ENCODE data around the gene SLC30A1.
"Not testable (repeated sequence)": the region's sequence is repeated elsewhere in the genome, so short reads cannot be mapped to it uniquely, and the experiment has no call there.

The SLC30A1 gene

GRCh38 chr1:211548321-211549091, 30.5 kb downstream of the SLC30A1 start:
- DNase-seq (ENCODE audit: low read depth): peak; percentile 11

DNA sequence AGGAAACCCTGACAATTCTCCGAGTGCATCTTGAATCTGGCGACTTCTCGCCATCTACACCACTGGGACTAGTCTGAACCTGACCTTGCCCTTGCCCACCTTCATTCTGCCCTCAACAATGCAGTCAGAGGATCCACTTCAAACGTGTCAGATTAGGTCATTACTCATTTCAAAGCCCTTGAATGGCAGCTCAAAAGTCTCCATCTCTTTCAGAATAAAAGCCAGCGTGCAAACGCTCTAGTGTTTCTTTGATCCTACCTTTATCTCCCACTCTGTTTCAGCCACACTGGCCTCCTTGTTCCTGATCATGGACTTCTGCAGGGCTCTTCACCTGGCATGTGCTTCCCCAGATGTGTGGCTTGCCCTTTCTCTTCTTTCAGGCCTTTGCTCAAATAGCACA, 31.3 kb downstream of the SLC30A1 start:
- DNase-seq (ENCODE audit: low read depth): no peak

DNA sequence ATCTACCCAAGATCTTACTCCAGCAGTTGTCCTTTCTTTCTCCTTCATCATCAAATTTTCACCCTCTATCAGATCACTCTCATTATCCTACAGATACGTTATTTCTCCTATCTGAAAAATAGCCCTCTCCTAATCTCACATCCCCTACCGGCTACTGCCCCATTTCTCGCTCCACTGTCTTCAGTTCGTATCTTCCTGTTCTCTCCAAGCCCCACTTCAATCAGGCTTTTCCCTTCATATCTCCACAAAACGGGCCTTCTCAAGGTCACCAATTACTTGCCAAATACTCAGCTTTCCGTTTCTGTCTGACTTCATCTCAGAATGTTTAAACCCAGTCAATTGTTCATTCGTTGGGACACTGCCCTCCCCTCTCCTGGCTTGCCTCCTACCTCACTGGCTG, 32.4 kb downstream of the SLC30A1 start:
- no peak for DNase-seq (ENCODE audit: low read depth)

- no peak for DNase-seq (ENCODE audit: low read depth)
Measured at GRCh38 chr1:211543025-211543424, 35.9 kb downstream of the SLC30A1 start.

- DNase-seq (ENCODE audit: low read depth): no peak
Measured at GRCh38 chr1:211541720-211542477, 37.1 kb downstream of the SLC30A1 start.

DNA sequence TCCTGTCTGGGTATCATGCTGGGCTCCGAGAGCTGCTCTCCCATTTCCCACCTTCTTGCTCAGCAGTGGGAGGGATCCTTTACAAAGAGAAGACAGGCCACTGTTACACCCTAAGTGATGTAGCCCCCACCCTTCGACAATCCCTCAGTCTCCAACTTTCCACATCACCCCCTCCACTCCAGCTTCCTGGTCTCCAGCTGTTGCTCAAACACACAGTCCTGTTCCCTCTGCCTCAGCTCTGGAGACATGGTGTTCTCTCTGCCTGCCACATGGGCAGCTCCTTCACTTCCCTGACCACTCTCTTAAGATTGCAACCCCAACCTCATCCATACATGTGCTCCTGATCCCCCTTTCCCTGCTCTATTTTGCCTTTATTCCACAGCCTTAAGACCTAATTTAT, 37.7 kb downstream of the SLC30A1 start:
- no peak for DNase-seq (ENCODE audit: low read depth)

- not testable (repeated sequence) for DNase-seq (ENCODE audit: low read depth)
Measured at GRCh38 chr1:211540824-211541223, 38.1 kb downstream of the SLC30A1 start.

DNA sequence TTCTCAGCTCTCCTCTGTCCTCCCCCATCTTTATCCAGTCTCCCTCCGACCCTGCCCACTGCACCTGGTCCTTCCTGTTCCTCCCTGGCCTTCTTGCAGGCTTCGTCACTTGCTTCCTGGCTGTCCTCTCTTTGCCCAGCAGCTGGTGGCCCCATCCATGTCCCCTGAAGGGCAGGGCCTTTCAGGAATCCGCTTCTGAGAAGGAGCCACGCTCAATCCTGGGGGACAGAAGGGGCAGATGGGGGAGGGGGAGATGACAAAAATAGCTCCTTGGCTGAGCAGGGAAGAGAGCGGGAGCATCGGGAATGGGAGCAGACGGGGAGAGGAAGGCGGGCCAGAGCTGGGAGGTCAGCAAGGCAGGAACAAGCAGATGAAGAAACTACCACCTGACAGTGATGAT, 40.7 kb downstream of the SLC30A1 start:
- DNase-seq (ENCODE audit: low read depth): no peak

GRCh38 chr1:211537253-211537652, 41.7 kb downstream of the SLC30A1 start:
- no peak for DNase-seq (ENCODE audit: low read depth)

DNA sequence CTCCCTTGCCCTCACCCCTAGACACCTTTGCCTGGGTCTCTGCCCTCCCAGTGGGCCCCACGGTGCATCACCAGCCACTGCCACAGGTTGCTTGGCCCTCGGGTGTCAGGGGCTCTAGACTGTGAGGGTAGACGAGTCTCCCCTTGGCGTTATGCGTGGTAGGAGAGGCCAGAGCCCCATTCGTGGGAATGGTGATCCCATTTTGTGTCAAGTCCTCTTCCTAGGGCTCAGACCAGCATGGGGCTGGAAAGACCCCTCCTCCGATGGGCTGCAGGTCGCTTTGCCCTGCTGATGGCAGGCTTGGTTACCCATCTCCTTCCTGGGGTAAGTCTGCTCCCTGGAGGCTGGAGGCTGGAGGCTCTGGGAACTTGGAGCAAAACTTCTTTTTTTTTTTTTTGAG, 42.4 kb downstream of the SLC30A1 start:
- DNase-seq (ENCODE audit: low read depth): no peak

- no peak for DNase-seq (ENCODE audit: low read depth)
Measured at GRCh38 chr1:211535346-211535745, 43.6 kb downstream of the SLC30A1 start.

GRCh38 chr1:211534545-211535291, 44.2 kb downstream of the SLC30A1 start:
- no peak for DNase-seq (ENCODE audit: low read depth)

DNA sequence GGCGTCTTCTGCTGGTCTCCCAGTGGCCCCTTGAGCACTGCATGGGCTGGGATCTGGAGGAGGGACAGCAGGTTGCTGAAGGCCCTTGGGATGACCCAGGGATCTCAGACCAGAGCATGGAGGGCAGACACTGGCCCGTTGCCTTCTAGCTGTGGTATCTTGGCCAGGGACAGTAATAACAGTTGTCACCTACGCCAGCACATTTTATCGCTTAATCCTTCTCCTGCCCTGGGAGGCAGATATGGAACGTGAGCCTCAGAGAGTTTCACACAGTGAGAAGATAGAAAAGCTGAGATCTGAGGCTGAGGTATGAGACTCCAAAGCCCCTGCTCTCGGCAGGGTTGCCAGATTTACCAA, 46.9 kb downstream of the SLC30A1 start:
- no peak for DNase-seq (ENCODE audit: low read depth)

GRCh38 chr1:211531194-211532087, 47.5 kb downstream of the SLC30A1 start:
- no peak for DNase-seq (ENCODE audit: low read depth)

DNA sequence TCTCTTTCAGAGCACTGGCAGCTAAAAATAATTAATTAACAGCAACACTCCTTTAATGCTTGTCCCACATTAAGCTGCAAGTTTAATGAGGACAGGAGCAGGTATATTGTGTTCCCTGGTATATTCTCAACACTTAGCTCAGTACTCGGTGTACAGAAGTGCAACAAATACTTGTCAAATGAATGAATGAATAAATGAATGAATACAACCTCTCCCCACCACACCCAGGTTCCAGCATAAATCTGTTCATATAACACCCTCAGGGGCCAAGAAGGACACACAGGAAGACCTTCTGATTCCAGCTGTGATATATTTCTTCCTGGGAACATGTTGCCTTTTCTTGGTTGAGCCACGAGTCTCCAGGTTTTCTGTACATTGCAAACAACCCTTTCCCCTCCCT, 48.9 kb downstream of the SLC30A1 start:
- DNase-seq (ENCODE audit: low read depth): no peak

GRCh38 chr1:211529453-211529852, 49.5 kb downstream of the SLC30A1 start:
- no peak for DNase-seq (ENCODE audit: low read depth)

DNA sequence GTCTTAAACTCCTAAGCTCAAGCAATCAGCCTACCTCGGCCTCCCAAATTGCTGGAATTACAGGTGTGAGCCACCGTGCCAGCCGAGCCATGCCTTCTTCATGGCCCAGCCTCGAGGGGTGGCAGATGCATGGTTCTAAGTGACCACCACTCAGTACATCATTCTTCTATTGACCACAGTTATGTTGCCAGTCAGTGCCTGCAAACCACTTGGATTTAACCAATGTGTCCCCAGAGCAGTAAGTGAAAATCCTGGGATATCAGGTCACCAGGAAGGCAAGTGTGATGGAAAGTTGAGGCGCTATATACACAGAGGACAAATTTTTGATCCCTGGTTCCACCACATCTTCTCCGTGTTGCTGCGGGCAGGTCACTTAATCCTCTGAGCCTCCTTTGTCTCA, 50.0 kb downstream of the SLC30A1 start:
- DNase-seq (ENCODE audit: low read depth): no peak

GRCh38 chr1:211527888-211528287, 51.1 kb downstream of the SLC30A1 start:
- no peak for DNase-seq (ENCODE audit: low read depth)

DNA sequence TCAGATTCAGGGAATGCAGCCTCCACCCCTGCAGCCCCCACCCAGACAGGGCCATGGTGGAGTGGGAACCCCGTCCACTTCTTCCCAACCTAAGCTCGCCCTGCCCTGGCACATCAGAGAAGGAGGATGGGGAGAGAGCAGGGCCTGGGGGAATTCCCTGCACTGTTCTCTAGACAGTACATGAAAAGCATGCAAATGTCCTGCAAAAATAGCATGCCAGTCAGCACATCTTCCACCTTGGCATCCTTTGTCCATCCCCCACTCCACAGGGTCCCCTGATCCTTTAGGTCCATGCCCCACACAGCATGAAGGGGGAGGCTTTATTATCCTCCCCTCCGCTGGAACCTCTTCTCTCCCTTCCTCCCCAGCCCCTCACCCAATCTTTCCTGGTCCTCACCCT, 52.0 kb downstream of the SLC30A1 start:
- DNase-seq (ENCODE audit: low read depth): no peak

GRCh38 chr1:211526101-211526500, 52.9 kb downstream of the SLC30A1 start:
- no peak for DNase-seq (ENCODE audit: low read depth)

GRCh38 chr1:211525101-211525676, 53.8 kb downstream of the SLC30A1 start:
- DNase-seq (ENCODE audit: low read depth): no peak

DNA sequence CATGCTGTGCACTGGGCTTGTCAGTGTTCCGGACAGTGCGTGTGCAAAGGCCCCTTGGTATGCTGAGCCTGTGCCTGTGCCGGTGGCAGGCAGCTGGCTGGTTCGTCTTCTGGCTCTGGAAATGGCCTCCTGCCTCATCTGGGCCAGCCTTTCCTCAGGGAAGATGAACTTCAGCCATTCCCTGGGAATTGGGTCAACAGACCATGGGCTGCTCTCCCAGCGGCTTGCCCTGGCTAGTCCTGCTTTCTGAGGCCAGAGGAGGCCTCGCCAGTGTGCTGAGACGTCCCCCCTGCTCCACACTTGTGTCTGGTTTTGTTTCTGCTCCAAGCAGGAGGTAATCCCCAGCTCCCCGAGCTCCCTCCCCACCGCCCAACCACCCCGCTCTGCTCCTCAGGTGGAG, 54.4 kb downstream of the SLC30A1 start:
- DNase-seq (ENCODE audit: low read depth): no peak
